ENCODE data around the gene PNLDC1. TPM values are rescaled to one million over a fixed set of nuclear protein-coding genes. Genes with fewer than 3 reads are reported as not detected.

Gene PNLDC1
- total and polyA plus RNA-seq, 5 donors from 2014 or later: 0.21 TPM; not detected in 4

GRCh38 chr6:159832946-159833345 is 32.9 kb downstream of the PNLDC1 start:
- Histone ChIP-seq H3K27me3 (ENCODE audit: control insufficient read depth, insufficient read depth, low read length) (no peaks in the 10 kb centered on the region), H3K27ac (ENCODE audit: insufficient read depth, low read length, poor library complexity, severe bottlenecking) (no peak overlapping the region), H3K36me3 (ENCODE audit: control insufficient read depth, insufficient read depth, low read length) (no peaks in the 10 kb centered on the region), H3K4me3 (ENCODE audit: low read depth, low read length) (no peak overlapping the region), H3K4me1 (ENCODE audit: control insufficient read depth, insufficient read depth, low read length, poor library complexity, severe bottlenecking) (no peaks in the 10 kb centered on the region), H3K9me3 (ENCODE audit: control insufficient read depth in 2 of 2, low read length in 2 of 2) (no peaks in the 10 kb centered on the region)
- H3K4me3 Mint-ChIP-seq: no peak overlapping the region
- H3K36me3 Mint-ChIP-seq: no peaks in the 10 kb centered on the region
- no peaks in the 10 kb centered on the region for H3K27me3 Mint-ChIP-seq
- H3K4me1 Mint-ChIP-seq: peaks cover 0 to 26% (median 6%) of the 10 kb centered on the region in 4 donors
- ATAC-seq (ENCODE audit: low read depth in 2 of 2) (no peak), DNase-seq (no peak)
- peak overlapping the region in 1 of 3 donors; percentile 26 for H3K27ac Mint-ChIP-seq
- no peaks in the 10 kb centered on the region for H3K9me3 Mint-ChIP-seq

DNA sequence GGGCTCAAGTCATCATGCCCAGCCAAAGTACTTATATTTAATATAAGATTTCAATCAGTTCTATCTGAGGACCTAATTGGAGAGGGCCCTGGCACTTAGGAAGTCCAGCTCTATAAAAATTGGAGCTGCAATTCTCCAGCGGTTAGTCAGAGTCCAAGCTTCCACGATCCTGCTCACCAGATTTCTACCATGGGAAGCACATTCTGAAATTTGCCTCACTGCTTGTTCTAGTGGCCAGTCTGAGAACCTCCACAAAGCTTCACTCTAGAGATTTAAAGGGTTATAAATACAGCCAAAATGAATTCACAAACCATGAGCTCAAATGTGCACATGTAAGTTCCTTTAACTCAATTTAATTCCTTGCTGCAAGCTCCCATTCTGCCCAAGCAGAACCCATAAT is 33.5 kb downstream of the PNLDC1 start:
- Histone ChIP-seq H3K4me3 (ENCODE audit: low read depth, low read length) (no peak overlapping the region), H3K27me3 (ENCODE audit: control insufficient read depth, insufficient read depth, low read length) (no peaks in the 10 kb centered on the region), H3K36me3 (ENCODE audit: control insufficient read depth, insufficient read depth, low read length) (no peaks in the 10 kb centered on the region), H3K4me1 (ENCODE audit: control insufficient read depth, insufficient read depth, low read length, poor library complexity, severe bottlenecking) (no peaks in the 10 kb centered on the region), H3K9me3 (ENCODE audit: control insufficient read depth in 2 of 2, low read length in 2 of 2) (no peaks in the 10 kb centered on the region), H3K27ac (ENCODE audit: insufficient read depth, low read length, poor library complexity, severe bottlenecking) (no peak overlapping the region)
- Mint-ChIP-seq H3K4me3 (no peak overlapping the region), H3K4me1 (peaks cover 0 to 26% (median 6%) of the 10 kb centered on the region in 4 donors), H3K27ac (peak overlapping the region in 1 of 3 donors; percentile 66), H3K36me3 (no peaks in the 10 kb centered on the region), H3K27me3 (no peaks in the 10 kb centered on the region), H3K9me3 (no peaks in the 10 kb centered on the region)
- DNase-seq (no peak), ATAC-seq (ENCODE audit: low read depth in 2 of 2) (no peak)

GRCh38 chr6:159833997-159834603 is 34.0 kb downstream of the PNLDC1 start:
- Histone ChIP-seq H3K4me1 (ENCODE audit: control insufficient read depth, insufficient read depth, low read length, poor library complexity, severe bottlenecking) (no peaks in the 10 kb centered on the region), H3K27ac (ENCODE audit: insufficient read depth, low read length, poor library complexity, severe bottlenecking) (no peak overlapping the region), H3K36me3 (ENCODE audit: control insufficient read depth, insufficient read depth, low read length) (no peaks in the 10 kb centered on the region), H3K9me3 (ENCODE audit: control insufficient read depth in 2 of 2, low read length in 2 of 2) (no peaks in the 10 kb centered on the region), H3K27me3 (ENCODE audit: control insufficient read depth, insufficient read depth, low read length) (no peaks in the 10 kb centered on the region), H3K4me3 (ENCODE audit: low read depth, low read length) (no peak overlapping the region)
- Mint-ChIP-seq H3K36me3 (no peaks in the 10 kb centered on the region), H3K4me3 (peak overlapping the region in 1 of 4 donors; percentile 41), H3K9me3 (no peaks in the 10 kb centered on the region), H3K27me3 (no peaks in the 10 kb centered on the region), H3K4me1 (peaks cover 0 to 26% (median 6%) of the 10 kb centered on the region in 4 donors), H3K27ac (peak overlapping the region in 1 of 3 donors; percentile 69)
- peak in 1 of 2 donors; percentile 65 for ATAC-seq (ENCODE audit: low read depth in 2 of 2)
- DNase-seq: peak in 1 of 3 donors; percentile 11

- no peaks in the 10 kb centered on the region for H3K36me3 ChIP-seq (ENCODE audit: control insufficient read depth, insufficient read depth, low read length)
- H3K27ac ChIP-seq (ENCODE audit: insufficient read depth, low read length, poor library complexity, severe bottlenecking): no peak overlapping the region
- ATAC-seq (ENCODE audit: low read depth in 2 of 2): no peak
- Mint-ChIP-seq H3K9me3 (peaks cover 0 to 1% (median 0%) of the 10 kb centered on the region in 7 donors), H3K4me1 (peaks cover 0 to 26% (median 6%) of the 10 kb centered on the region in 4 donors), H3K27ac (no peak overlapping the region), H3K27me3 (peaks cover 9% of the 10 kb centered on the region), H3K4me3 (no peak overlapping the region), H3K36me3 (no peaks in the 10 kb centered on the region)
- no peak for DNase-seq
- H3K27me3 ChIP-seq (ENCODE audit: control insufficient read depth, insufficient read depth, low read length): no peaks in the 10 kb centered on the region
- no peak overlapping the region for H3K4me3 ChIP-seq (ENCODE audit: low read depth, low read length)
- H3K4me1 ChIP-seq (ENCODE audit: control insufficient read depth, insufficient read depth, low read length, poor library complexity, severe bottlenecking): no peaks in the 10 kb centered on the region
- no peaks in the 10 kb centered on the region for H3K9me3 ChIP-seq (ENCODE audit: control insufficient read depth in 2 of 2, low read length in 2 of 2)
Measured at GRCh38 chr6:159836718-159837490, 36.8 kb downstream of the PNLDC1 start.

DNA sequence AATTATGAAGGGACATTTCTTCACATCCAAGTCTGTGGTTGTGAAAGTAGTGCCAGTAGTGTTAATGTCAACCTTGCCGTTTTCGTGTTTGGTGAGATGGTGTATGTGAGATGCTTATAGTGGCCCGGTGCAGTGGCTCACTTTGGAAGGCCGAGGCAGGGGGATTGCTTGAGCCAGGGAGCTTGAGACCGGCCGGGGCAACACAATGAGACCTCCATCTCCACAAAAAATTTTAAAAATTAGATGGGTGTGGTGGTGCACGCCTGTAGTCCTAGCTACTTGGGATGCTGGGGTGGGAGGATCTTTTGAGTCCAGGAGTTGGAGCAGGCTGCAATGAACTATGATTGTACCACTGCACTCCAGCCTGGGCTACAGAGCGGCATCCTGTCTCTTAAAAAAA is 37.4 kb downstream of the PNLDC1 start:
- DNase-seq (no peak), ATAC-seq (ENCODE audit: low read depth in 2 of 2) (no peak)
- Mint-ChIP-seq H3K9me3 (peaks cover 0 to 1% (median 0%) of the 10 kb centered on the region in 7 donors), H3K27me3 (peaks cover 11% of the 10 kb centered on the region), H3K27ac (no peak overlapping the region), H3K36me3 (no peaks in the 10 kb centered on the region), H3K4me1 (peaks cover 0 to 26% (median 6%) of the 10 kb centered on the region in 4 donors), H3K4me3 (no peak overlapping the region)
- H3K36me3 ChIP-seq (ENCODE audit: control insufficient read depth, insufficient read depth, low read length): no peaks in the 10 kb centered on the region
- no peak overlapping the region for H3K27ac ChIP-seq (ENCODE audit: insufficient read depth, low read length, poor library complexity, severe bottlenecking)
- H3K27me3 ChIP-seq (ENCODE audit: control insufficient read depth, insufficient read depth, low read length): no peaks in the 10 kb centered on the region
- H3K9me3 ChIP-seq (ENCODE audit: control insufficient read depth in 2 of 2, low read length in 2 of 2): no peaks in the 10 kb centered on the region
- H3K4me3 ChIP-seq (ENCODE audit: low read depth, low read length): no peak overlapping the region
- no peaks in the 10 kb centered on the region for H3K4me1 ChIP-seq (ENCODE audit: control insufficient read depth, insufficient read depth, low read length, poor library complexity, severe bottlenecking)

GRCh38 chr6:159838020-159838744 is 38.1 kb downstream of the PNLDC1 start:
- ATAC-seq (ENCODE audit: low read depth in 2 of 2) (no peak), DNase-seq (no peak)
- no peak overlapping the region for H3K27ac ChIP-seq (ENCODE audit: insufficient read depth, low read length, poor library complexity, severe bottlenecking)
- Mint-ChIP-seq H3K4me1 (peaks cover 0 to 22% (median 6%) of the 10 kb centered on the region in 4 donors), H3K4me3 (no peak overlapping the region), H3K9me3 (peaks cover 0 to 1% (median 0%) of the 10 kb centered on the region in 7 donors), H3K27me3 (peaks cover 11% of the 10 kb centered on the region), H3K36me3 (no peaks in the 10 kb centered on the region), H3K27ac (peak overlapping the region in 2 of 3 donors; percentile 11 to 48)
- H3K9me3 ChIP-seq (ENCODE audit: control insufficient read depth in 2 of 2, low read length in 2 of 2): no peaks in the 10 kb centered on the region
- no peaks in the 10 kb centered on the region for H3K27me3 ChIP-seq (ENCODE audit: control insufficient read depth, insufficient read depth, low read length)
- no peaks in the 10 kb centered on the region for H3K36me3 ChIP-seq (ENCODE audit: control insufficient read depth, insufficient read depth, low read length)
- no peaks in the 10 kb centered on the region for H3K4me1 ChIP-seq (ENCODE audit: control insufficient read depth, insufficient read depth, low read length, poor library complexity, severe bottlenecking)
- no peak overlapping the region for H3K4me3 ChIP-seq (ENCODE audit: low read depth, low read length)

DNA sequence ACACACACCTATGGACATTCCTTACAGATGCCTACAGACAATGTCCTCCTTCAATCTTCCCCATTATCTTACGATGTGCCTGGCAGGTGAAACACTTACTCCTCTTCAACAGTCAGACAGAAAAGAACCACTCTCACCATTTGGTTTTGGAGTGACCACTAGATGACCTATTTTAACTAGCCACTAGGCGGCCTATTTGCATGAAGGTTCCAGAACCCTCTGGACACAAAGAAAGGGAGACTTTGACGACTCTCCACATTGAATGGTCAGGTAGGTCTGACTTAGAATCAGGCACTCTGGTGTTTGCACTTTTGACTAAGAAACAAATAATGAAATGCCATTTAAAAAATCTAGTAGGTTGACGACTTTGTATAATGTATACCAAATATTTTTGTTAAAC is 42.0 kb downstream of the PNLDC1 start:
- no peak for ATAC-seq (ENCODE audit: low read depth in 2 of 2)
- DNase-seq: no peak
- no peak overlapping the region for H3K4me3 Mint-ChIP-seq
- peaks cover 0 to 1% (median 0%) of the 10 kb centered on the region in 7 donors for H3K9me3 Mint-ChIP-seq
- Histone ChIP-seq H3K9me3 (ENCODE audit: control insufficient read depth in 2 of 2, low read length in 2 of 2) (no peaks in the 10 kb centered on the region), H3K4me3 (ENCODE audit: low read depth, low read length) (no peak overlapping the region), H3K4me1 (ENCODE audit: control insufficient read depth, insufficient read depth, low read length, poor library complexity, severe bottlenecking) (no peaks in the 10 kb centered on the region), H3K36me3 (ENCODE audit: control insufficient read depth, insufficient read depth, low read length) (no peaks in the 10 kb centered on the region), H3K27ac (ENCODE audit: insufficient read depth, low read length, poor library complexity, severe bottlenecking) (no peak overlapping the region), H3K27me3 (ENCODE audit: control insufficient read depth, insufficient read depth, low read length) (no peaks in the 10 kb centered on the region)
- H3K4me1 Mint-ChIP-seq: no peaks in the 10 kb centered on the region
- H3K36me3 Mint-ChIP-seq: no peaks in the 10 kb centered on the region
- H3K27ac Mint-ChIP-seq: no peak overlapping the region
- peaks cover 22% of the 10 kb centered on the region for H3K27me3 Mint-ChIP-seq
